Anterior cingulate cortex (tissue), 58 donors: ENCODE measurements around the gene SETD3.
"Not testable (repeated sequence)": the region's sequence is repeated elsewhere in the genome, so short reads cannot be mapped to it uniquely, and the experiment has no call there.

ENCODE experiments used
- DNase-seq, 58 donors: peaks; one replicate each; lab custom pipeline; 2025; lab: John Stamatoyannopoulos, UW

The SETD3 gene

GRCh38 chr14:99348816-99349614 lies 131.6 kb downstream of the SETD3 start:
- DNase-seq: no peak

DNA sequence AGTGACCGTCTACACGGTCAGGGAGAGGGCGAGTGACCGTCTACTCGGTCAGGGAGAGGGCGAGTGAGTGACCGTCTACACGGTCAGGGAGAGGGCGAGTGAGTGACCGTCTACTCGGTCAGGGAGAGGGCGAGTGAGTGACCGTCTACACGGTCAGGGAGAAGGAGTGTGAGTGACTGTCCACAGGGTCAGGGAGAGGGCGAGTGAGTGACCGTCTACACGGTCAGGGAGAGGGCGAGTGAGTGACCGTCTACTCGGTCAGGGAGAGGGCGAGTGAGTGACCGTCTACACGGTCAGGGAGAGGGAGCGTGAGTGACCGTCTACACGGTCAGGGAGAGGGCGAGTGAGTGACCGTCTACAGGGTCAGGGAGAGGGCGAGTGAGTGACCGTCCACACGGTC lies 132.4 kb downstream of the SETD3 start:
- not testable (repeated sequence) for DNase-seq
